ENCODE results near the gene SECTM1.

The SECTM1 gene

GRCh38 chr17:82351254-82351712 is 17.7 kb upstream of the SECTM1 start:
- H3K79me2 ChIP-seq (ENCODE audit: control insufficient read depth, low read length): no peaks in the 10 kb centered on the region
- H3K4me1 ChIP-seq (ENCODE audit: control insufficient read depth, low read length): peaks cover 37% of the 10 kb centered on the region
- H4K20me1 ChIP-seq (ENCODE audit: control insufficient read depth, insufficient read depth, low read depth, low read length): no peaks in the 10 kb centered on the region
- no peaks in the 10 kb centered on the region for H3K36me3 ChIP-seq (ENCODE audit: control insufficient read depth, low read length)
- no peak for TF ChIP-seq EZH2phosphoT487 (IDR thresholded peaks at IDR 0.05; ENCODE audit: borderline replicate concordance, low read length)
- TF ChIP-seq, protein P1, sequence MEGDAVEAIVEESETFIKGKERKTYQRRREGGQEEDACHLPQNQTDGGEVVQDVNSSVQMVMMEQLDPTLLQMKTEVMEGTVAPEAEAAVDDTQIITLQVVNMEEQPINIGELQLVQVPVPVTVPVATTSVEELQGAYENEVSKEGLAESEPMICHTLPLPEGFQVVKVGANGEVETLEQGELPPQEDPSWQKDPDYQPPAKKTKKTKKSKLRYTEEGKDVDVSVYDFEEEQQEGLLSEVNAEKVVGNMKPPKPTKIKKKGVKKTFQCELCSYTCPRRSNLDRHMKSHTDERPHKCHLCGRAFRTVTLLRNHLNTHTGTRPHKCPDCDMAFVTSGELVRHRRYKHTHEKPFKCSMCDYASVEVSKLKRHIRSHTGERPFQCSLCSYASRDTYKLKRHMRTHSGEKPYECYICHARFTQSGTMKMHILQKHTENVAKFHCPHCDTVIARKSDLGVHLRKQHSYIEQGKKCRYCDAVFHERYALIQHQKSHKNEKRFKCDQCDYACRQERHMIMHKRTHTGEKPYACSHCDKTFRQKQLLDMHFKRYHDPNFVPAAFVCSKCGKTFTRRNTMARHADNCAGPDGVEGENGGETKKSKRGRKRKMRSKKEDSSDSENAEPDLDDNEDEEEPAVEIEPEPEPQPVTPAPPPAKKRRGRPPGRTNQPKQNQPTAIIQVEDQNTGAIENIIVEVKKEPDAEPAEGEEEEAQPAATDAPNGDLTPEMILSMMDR (IDR thresholded peaks at IDR 0.05; ENCODE audit: low read depth, low read length, poor library complexity, severe bottlenecking): no peak
- H3K9me2 ChIP-seq (replicated peaks; ENCODE audit: control insufficient read depth, low read length): no peaks in the 10 kb centered on the region
- peak overlapping the region; percentile 58 for H3K4me3 ChIP-seq (ENCODE audit: low read length)
- H3K4me2 ChIP-seq (ENCODE audit: low read length): peak overlapping the region; percentile 71
- no peaks in the 10 kb centered on the region for H3K9me3 ChIP-seq (ENCODE audit: control insufficient read depth, insufficient read depth, low read length)
- peak overlapping the region; percentile 88 for H3K27ac ChIP-seq (ENCODE audit: low read depth, low read length)
- H3F3A ChIP-seq (ENCODE audit: control insufficient read depth, insufficient read depth): peaks cover 7% of the 10 kb centered on the region
- no peaks in the 10 kb centered on the region for H3K27me3 ChIP-seq (ENCODE audit: control insufficient read depth, low read length)

DNA sequence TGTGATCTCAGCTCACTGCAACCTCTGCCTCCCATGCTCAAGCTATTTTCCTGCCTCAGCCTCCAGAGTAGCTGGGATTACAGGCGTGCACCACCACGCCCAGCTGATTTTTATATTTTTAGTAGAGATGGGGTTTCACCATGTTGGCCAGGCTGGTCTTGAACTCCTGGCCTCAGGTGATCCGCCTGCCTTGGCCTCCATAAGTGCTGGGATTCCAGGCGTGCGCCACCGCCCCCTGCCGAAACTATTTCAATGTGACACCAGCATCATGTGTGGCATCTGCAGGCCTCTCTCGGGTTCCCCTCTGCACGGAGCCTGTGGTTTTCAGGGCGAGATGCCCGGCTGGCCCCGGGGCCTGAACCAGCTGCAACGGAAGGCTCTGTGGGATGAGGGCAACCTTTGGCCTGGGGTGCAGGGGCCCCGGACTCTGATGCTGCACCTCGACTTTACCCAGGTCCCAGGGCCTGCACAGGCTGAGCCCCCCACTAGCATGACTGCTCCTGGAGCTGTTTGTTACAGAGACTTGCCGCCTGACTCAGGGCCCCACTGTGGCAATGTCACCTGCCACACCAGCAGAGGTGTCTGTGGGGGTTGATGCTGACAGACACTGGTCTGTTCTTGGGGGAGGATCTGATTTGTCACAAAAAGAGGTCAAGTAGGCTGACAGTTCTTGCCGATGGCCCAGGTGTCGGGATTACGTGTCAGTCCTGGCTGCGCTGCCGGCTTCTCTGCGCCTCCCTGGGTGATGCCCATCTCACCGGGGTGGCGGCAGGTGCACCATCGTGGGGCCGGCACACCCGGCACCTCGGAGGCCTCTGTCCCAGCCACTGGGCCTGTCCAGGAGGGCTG is 16.8 kb upstream of the SECTM1 start:
- no peaks in the 10 kb centered on the region for H3K9me3 ChIP-seq (ENCODE audit: control insufficient read depth, insufficient read depth, low read length)
- no peaks in the 10 kb centered on the region for H3K9me2 ChIP-seq (replicated peaks; ENCODE audit: control insufficient read depth, low read length)
- peak overlapping the region; percentile 58 for H3K4me3 ChIP-seq (ENCODE audit: low read length)
- H3K36me3 ChIP-seq (ENCODE audit: control insufficient read depth, low read length): no peaks in the 10 kb centered on the region
- H3F3A ChIP-seq (ENCODE audit: control insufficient read depth, insufficient read depth): peaks cover 7% of the 10 kb centered on the region
- H3K27ac ChIP-seq (ENCODE audit: low read depth, low read length): peak overlapping the region; percentile 88
- no peaks in the 10 kb centered on the region for H3K27me3 ChIP-seq (ENCODE audit: control insufficient read depth, low read length)
- H3K4me1 ChIP-seq (ENCODE audit: control insufficient read depth, low read length): peaks cover 37% of the 10 kb centered on the region
- TF ChIP-seq, protein P1 (IDR thresholded peaks at IDR 0.05; ENCODE audit: low read depth, low read length, poor library complexity, severe bottlenecking): peak; percentile 48
- no peak for TF ChIP-seq EZH2phosphoT487 (IDR thresholded peaks at IDR 0.05; ENCODE audit: borderline replicate concordance, low read length)
- H3K79me2 ChIP-seq (ENCODE audit: control insufficient read depth, low read length): no peaks in the 10 kb centered on the region
- peak overlapping the region; percentile 71 for H3K4me2 ChIP-seq (ENCODE audit: low read length)
- no peaks in the 10 kb centered on the region for H4K20me1 ChIP-seq (ENCODE audit: control insufficient read depth, insufficient read depth, low read depth, low read length)

DNA sequence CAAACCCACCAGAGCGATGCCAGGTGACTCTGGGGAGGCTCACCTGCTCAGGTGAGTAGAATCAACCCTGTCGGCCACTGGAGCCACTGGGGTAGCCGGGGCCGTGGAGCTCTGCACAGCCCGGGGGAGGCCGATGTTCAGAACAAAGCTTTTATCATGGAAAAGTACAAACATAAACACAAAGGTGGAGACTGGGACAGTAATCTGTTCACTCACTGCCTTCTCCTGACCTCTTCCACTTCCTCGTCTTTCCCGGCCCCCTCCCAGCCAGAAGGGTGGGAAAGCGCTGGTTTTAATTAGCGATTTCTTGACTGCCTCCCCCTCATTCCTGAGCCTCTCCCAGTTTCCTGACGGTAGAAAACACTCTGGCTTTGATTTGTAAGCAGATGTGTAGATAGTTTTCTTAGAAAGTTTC is 15.7 kb upstream of the SECTM1 start:
- Histone ChIP-seq H3K4me1 (ENCODE audit: control insufficient read depth, low read length) (peaks cover 39% of the 10 kb centered on the region), H3K4me2 (ENCODE audit: low read length) (no peak overlapping the region), H3K9me3 (ENCODE audit: control insufficient read depth, insufficient read depth, low read length) (no peaks in the 10 kb centered on the region), H3K9me2 (replicated peaks; ENCODE audit: control insufficient read depth, low read length) (no peaks in the 10 kb centered on the region), H3K79me2 (ENCODE audit: control insufficient read depth, low read length) (no peaks in the 10 kb centered on the region), H3K27ac (ENCODE audit: low read depth, low read length) (no peak overlapping the region), H3K27me3 (ENCODE audit: control insufficient read depth, low read length) (no peaks in the 10 kb centered on the region), H3F3A (ENCODE audit: control insufficient read depth, insufficient read depth) (peaks cover 7% of the 10 kb centered on the region), H3K4me3 (ENCODE audit: low read length) (no peak overlapping the region), H4K20me1 (ENCODE audit: control insufficient read depth, insufficient read depth, low read depth, low read length) (no peaks in the 10 kb centered on the region), H3K36me3 (ENCODE audit: control insufficient read depth, low read length) (no peaks in the 10 kb centered on the region)
- TF ChIP-seq, protein P1 (IDR thresholded peaks at IDR 0.05; ENCODE audit: low read depth, low read length, poor library complexity, severe bottlenecking): no peak
- TF ChIP-seq EZH2phosphoT487 (IDR thresholded peaks at IDR 0.05; ENCODE audit: borderline replicate concordance, low read length): no peak

Measured in DOHH2 (cell line).